A673 (cell line): Measurements from ENCODE around the gene HYAL2.

Source experiments
- CTCF ChIP-seq: fragments of 300-800, 200-600 bp; sonication (generic); conservative IDR thresholded peaks from 2 replicates; pipeline ENCODE4 v1.5.1; 2017; ENCODE audit warnings: low read depth, mild to moderate bottlenecking, antibody characterized with exemption, low read length, moderate library complexity, mixed read lengths
- EZH2 ChIP-seq: fragments of 200-600 bp; sonication (generic); IDR thresholded peaks from 2 replicates; pipeline ENCODE4 v1.6.1; 2017; ENCODE audit warnings: borderline replicate concordance, low read depth, mild to moderate bottlenecking, mixed read lengths, antibody characterized with exemption, low read length; ENCODE audit not compliant: poor library complexity, severe bottlenecking

GRCh38 chr3:50336452-50337174, 14.1 kb upstream of the HYAL2 start:
- TF ChIP-seq CTCF: no peak
- no peak for TF ChIP-seq EZH2
